HepG2 (cell line): ENCODE results near the gene MRPL34. TPM values are rescaled to one million over a fixed set of nuclear protein-coding genes. Genes with fewer than 3 reads are reported as not detected.

ENCODE experiments used
- ATAC-seq: fragments of 200-7000 bp; cut with Tn5 transposase; 3 replicates; pipeline ENCODE4 v1.9.1; 2020; ENCODE audit warnings: mild to moderate bottlenecking, moderate library complexity
- BruUV-seq: library from RNA; stranded (reverse); fragments of 400-500 nt; replicated peaks from 2 replicates; lab custom pipeline; 2021; lab: Mats Ljungman, UMichigan
- CTCF ChIA-PET: fragments of 300-600 bp; formaldehyde crosslinking; extraction: SDS; loops from one replicate; lab custom pipeline; 2021; ENCODE audit warnings: low total read pairs, inconsistent platforms, low intra/inter-chr PET ratio; lab: Yijun Ruan, JAX
- POLR2A ChIA-PET: fragments of 350-600 bp; sonication (Branson Sonifier 250); formaldehyde crosslinking; loops from one replicate; lab custom pipeline; 2020; ENCODE audit warnings: antibody characterized with exemption, inconsistent platforms; lab: Yijun Ruan, JAX
- DNase-seq: peaks from one replicate; pipeline ENCODE4 v3.0.0-alpha.2; 2015; ENCODE audit warnings: low spot score
- FAIRE-seq: peaks from 3 replicates; lab custom pipeline; 2011; peaks lifted over from hg19 to GRCh38; lab: Jason Lieb, UNC
- H2AFZ ChIP-seq: one replicate; pipeline ENCODE4 v1.6.1; 2011; ENCODE audit warnings: low read length, inconsistent platforms
- H3K27ac ChIP-seq: fragments of 300-600 bp; 3 replicates; pipeline ENCODE4 v1.8.0; 2011; ENCODE audit warnings: mixed run types, mild to moderate bottlenecking, mixed read lengths, low read length, inconsistent platforms; ENCODE audit not compliant: insufficient read depth; ENCODE audit errors: extremely low read length
- H3K27me3 ChIP-seq, 2 experiments: fragments of 200-600 bp in 1 of 2; 2 replicates in 1 of 2; 3 replicates in 1 of 2; pipeline versions ENCODE4 v1.6.0 to v1.8.0; 2011; ENCODE audit warnings: low read length in 2 of 2, mild to moderate bottlenecking in 2 of 2, moderate library complexity in 2 of 2, inconsistent platforms in 1 of 2; ENCODE audit not compliant: insufficient read depth in 2 of 2, control insufficient read depth in 1 of 2
- H3K36me3 ChIP-seq, 2 experiments: fragments of 200-600 bp in 1 of 2; replicated peaks in 1 of 2; 2 replicates in 1 of 2; 3 replicates in 1 of 2; pipeline versions ENCODE4 v1.5.1 to v1.8.0; 2011; ENCODE audit warnings: low read length in 2 of 2, inconsistent platforms in 1 of 2; ENCODE audit not compliant: insufficient read depth in 2 of 2, control insufficient read depth in 1 of 2
- H3K4me1 ChIP-seq: 2 replicates; pipeline ENCODE4 v1.5.1; 2012; ENCODE audit warnings: low read length, inconsistent platforms; ENCODE audit not compliant: insufficient read depth
- H3K4me2 ChIP-seq: 2 replicates; pipeline ENCODE4 v1.6.0; 2011; ENCODE audit warnings: low read depth, low read length, inconsistent platforms
- H3K4me3 ChIP-seq, 3 experiments: fragments of 200-600 bp in 1 of 3; sonication (generic), shearing (Covaris generic) in 1 of 3; replicated peaks in 1 of 3; 2 replicates each; pipeline ENCODE4 v1.5.1; 2011 to 2016; ENCODE audit warnings: low read length in 3 of 3, inconsistent platforms in 2 of 3, low read depth in 2 of 3, mild to moderate bottlenecking in 2 of 3, control low read depth in 1 of 3, mixed read lengths in 1 of 3; ENCODE audit not compliant: insufficient read depth in 1 of 3
- H3K79me2 ChIP-seq: one replicate; pipeline ENCODE4 v1.6.1; 2011; ENCODE audit warnings: low read length, inconsistent platforms; ENCODE audit not compliant: insufficient read depth
- H3K9ac ChIP-seq: 2 replicates; pipeline ENCODE4 v1.6.0; 2011; ENCODE audit warnings: mild to moderate bottlenecking, low read depth, low read length, inconsistent platforms; ENCODE audit not compliant: insufficient read depth
- H3K9me3 ChIP-seq: 2 replicates; pipeline ENCODE4 v1.5.1; 2012; ENCODE audit warnings: mild to moderate bottlenecking, low read length
- H4K20me1 ChIP-seq: 2 replicates; pipeline ENCODE4 v1.6.0; 2011; ENCODE audit warnings: inconsistent platforms, mild to moderate bottlenecking, low read length, moderate library complexity; ENCODE audit not compliant: insufficient read depth
- AGO2 ChIP-seq: fragments of 200-400 bp; formaldehyde crosslinking; optimal IDR thresholded peaks from 2 replicates; pipeline ENCODE3; 2017; ENCODE audit warnings: mild to moderate bottlenecking, low read depth, low read length, moderate library complexity
- ZBTB37 ChIP-seq: sonication (generic); formaldehyde crosslinking; IDR thresholded peaks from 2 replicates; pipeline ENCODE4 v1.4.0; 2020; ENCODE audit warnings: mild to moderate bottlenecking, missing genetic modification reagents
- ZNF580 ChIP-seq: IDR thresholded peaks from 2 replicates; pipeline ENCODE4 v1.6.1; 2016; ENCODE audit warnings: low read depth, borderline replicate concordance
- WGBS: methylation state at CpG from one replicate; pipeline ENCODE4 v1.1.6; 2017; ENCODE audit warnings: low lambda C conversion rate; 5-methylcytosine and 5-hydroxymethylcytosine counted together
- in situ Hi-C: cut with HindIII; loops from 2 replicates; pipeline ENCODE4 v1.10.0; 2017; ENCODE audit warnings: low pct_unique_long_range_greater_than_20kb; ENCODE audit not compliant: extremely low pct_ligation_motif_present
- intact Hi-C: fragments of 100-400 bp; cut with micrococcal nuclease; formaldehyde crosslinking; loops from one replicate; pipeline ENCODE4 v1.10.0; 2022; ENCODE audit not compliant: unreplicated experiment
- polyA plus RNA-seq, 8 experiments: library from polyadenylated mRNA; depleted of rRNA in 3 of 8; stranded (reverse) in 7 of 8; unstranded in 1 of 8; fragments of >200 nt; fragmentation: Illumina TruSeq in 4 of 8; extraction: Trizol in 4 of 8; gene quantifications; 2 replicates each; pipeline versions ENCODE4 v1.2.1 to v1.2.3, GENCODE V29; 2011 to 2016; ENCODE audit warnings: low read depth in 4 of 8, missing spikeins in 1 of 8, mixed read lengths in 1 of 8; ENCODE audit not compliant: insufficient read depth in 1 of 8
- total RNA-seq, 5 experiments: library from RNA; depleted of rRNA; stranded (reverse); fragments of >200 nt; fragmentation: Illumina TruSeq; extraction: Trizol; gene quantifications; 2 replicates each; pipeline ENCODE4 v1.2.3, GENCODE V29; 2016; ENCODE audit warnings: low read depth in 1 of 5

MRPL34 gene
- total and polyA plus RNA-seq, 2 of the 13 experiments (the other 11 are each of a cell fraction or from before 2014, with no cell fraction given), result 74.0 to 77.3 TPM

- no peak for TF ChIP-seq ZBTB37 (CRISPR knock-in tag)
- TF ChIP-seq, all 625 proteins: peak for 0
Observed at GRCh38 chr19:17323300-17323963, 17.8 kb downstream of the MRPL34 start (continued).

GRCh38 chr19:17323964-17324332 lies 18.3 kb downstream of the MRPL34 start:
- DNase-seq (no peak), ATAC-seq (no peak), FAIRE-seq (no peak)
- H3K4me3 ChIP-seq, result no peak overlapping the region
- no peak overlapping the region for H3K27ac ChIP-seq
- no peaks in the 10 kb centered on the region for H3K4me1 ChIP-seq
- H4K20me1 ChIP-seq, result no peaks in the 10 kb centered on the region
- CTCF ChIA-PET, result no interaction called here
- POLR2A ChIA-PET, result interaction anchor here (1.0 kb wide), 1 partner anchor 9 kb away, joined by 5 read pairs; no protein-coding TSS in a partner anchor
- H3K79me2 ChIP-seq, result no peaks in the 10 kb centered on the region
- intact Hi-C loops (no loop called here), in situ Hi-C loops (no loop called here)
- no peak overlapping the region for H3K9ac ChIP-seq
- no peaks in the 10 kb centered on the region for H3K9me3 ChIP-seq
- TF ChIP-seq AGO2, result peak; percentile 46
- TF ChIP-seq ZNF580 (CRISPR knock-in tag), result no peak
- H2AFZ ChIP-seq, result no peak overlapping the region
- WGBS, result 100% methylated on average over 3 of the region's 7 CpGs
- no peaks in the 10 kb centered on the region for H3K27me3 ChIP-seq
- no peak overlapping the region for H3K4me2 ChIP-seq
- peaks cover 7 to 24% of the 10 kb centered on the region in 2 experiments; a peak in 3 of 5 replicates for H3K36me3 ChIP-seq
- BruUV-seq, result no TSS peak
